HUES48 (cell line): ENCODE results near the gene IRF2BP1.
"Not testable (repeated sequence)": the region's sequence is repeated elsewhere in the genome, so short reads cannot be mapped to it uniquely, and the experiment has no call there.

ENCODE experiments used
- H3K27ac ChIP-seq: one replicate; pipeline ENCODE4 v1.7.0; 2013; ENCODE audit warnings: low read depth, low read length, inconsistent platforms
- H3K27me3 ChIP-seq: 2 replicates; pipeline ENCODE4 v1.6.1; 2013; ENCODE audit warnings: mild to moderate bottlenecking, low read length; ENCODE audit not compliant: control insufficient read depth, insufficient read depth
- H3K36me3 ChIP-seq: 2 replicates; pipeline ENCODE4 v1.6.1; 2013; ENCODE audit warnings: low read length; ENCODE audit not compliant: control insufficient read depth, insufficient read depth
- H3K4me1 ChIP-seq: 2 replicates; pipeline ENCODE4 v1.6.1; 2013; ENCODE audit warnings: mild to moderate bottlenecking, low read length; ENCODE audit not compliant: control insufficient read depth, insufficient read depth
- H3K4me3 ChIP-seq: 2 replicates; pipeline ENCODE4 v1.5.1; 2013; ENCODE audit warnings: mild to moderate bottlenecking, low read depth, low read length
- H3K9ac ChIP-seq: 2 replicates; pipeline ENCODE4 v1.6.1; 2013; ENCODE audit warnings: mild to moderate bottlenecking, low read depth, low read length, moderate library complexity
- H3K9me3 ChIP-seq: 2 replicates; pipeline ENCODE4 v1.6.1; 2013; ENCODE audit warnings: low read length; ENCODE audit not compliant: control insufficient read depth, insufficient read depth

Gene IRF2BP1

GRCh38 chr19:45901432-45901911 is 15.5 kb upstream of the IRF2BP1 start:
- H3K9ac ChIP-seq = no peak overlapping the region

GRCh38 chr19:45900738-45901431 is 14.9 kb upstream of the IRF2BP1 start:
- no peaks in the 10 kb centered on the region for H3K4me1 ChIP-seq
- H3K9ac ChIP-seq = no peak overlapping the region
- no peaks in the 10 kb centered on the region for H3K9me3 ChIP-seq
- peaks cover 14% of the 10 kb centered on the region for H3K27me3 ChIP-seq
- H3K4me3 ChIP-seq = peak overlapping the region; percentile 89
- no peak overlapping the region for H3K27ac ChIP-seq
- peaks cover 14% of the 10 kb centered on the region for H3K36me3 ChIP-seq

More at GRCh38 chr19:45901432-45901911, 15.5 kb upstream of the IRF2BP1 start:
- Histone ChIP-seq H3K27ac (no peak overlapping the region), H3K4me3 (peak overlapping the region; percentile 89), H3K36me3 (peaks cover 14% of the 10 kb centered on the region), H3K27me3 (peaks cover 14% of the 10 kb centered on the region), H3K9me3 (no peaks in the 10 kb centered on the region), H3K4me1 (no peaks in the 10 kb centered on the region)

- no peak overlapping the region for H3K27ac ChIP-seq
- H3K4me3 ChIP-seq = no peak overlapping the region
- H3K4me1 ChIP-seq = no peaks in the 10 kb centered on the region
- H3K27me3 ChIP-seq = peaks cover 14% of the 10 kb centered on the region
- no peaks in the 10 kb centered on the region for H3K9me3 ChIP-seq
- H3K9ac ChIP-seq = no peak overlapping the region
- peaks cover 14% of the 10 kb centered on the region for H3K36me3 ChIP-seq
Observed at GRCh38 chr19:45899919-45900589, 14.1 kb upstream of the IRF2BP1 start.

GRCh38 chr19:45899253-45899652 is 13.3 kb upstream of the IRF2BP1 start:
- Histone ChIP-seq H3K9ac (no peak overlapping the region), H3K4me1 (no peaks in the 10 kb centered on the region), H3K4me3 (no peak overlapping the region), H3K27me3 (peaks cover 14% of the 10 kb centered on the region), H3K27ac (no peak overlapping the region), H3K9me3 (no peaks in the 10 kb centered on the region), H3K36me3 (peaks cover 14% of the 10 kb centered on the region)

GRCh38 chr19:45897261-45897812 is 11.4 kb upstream of the IRF2BP1 start:
- H3K4me1 ChIP-seq = no peaks in the 10 kb centered on the region
- H3K36me3 ChIP-seq = peaks cover 14% of the 10 kb centered on the region
- no peak overlapping the region for H3K27ac ChIP-seq
- H3K9me3 ChIP-seq = no peaks in the 10 kb centered on the region
- H3K27me3 ChIP-seq = peaks cover 14% of the 10 kb centered on the region
- H3K4me3 ChIP-seq = no peak overlapping the region
- no peak overlapping the region for H3K9ac ChIP-seq

GRCh38 chr19:45895983-45896599 is 10.2 kb upstream of the IRF2BP1 start:
- not testable (repeated sequence) for H3K27me3 ChIP-seq, H3K4me1 ChIP-seq, H3K27ac ChIP-seq, H3K4me3 ChIP-seq, H3K9me3 ChIP-seq, H3K9ac ChIP-seq
- peaks cover 14% of the 10 kb centered on the region for H3K36me3 ChIP-seq

GRCh38 chr19:45895519-45895972 is 9.6 kb upstream of the IRF2BP1 start:
- Histone ChIP-seq H3K27ac (no peak overlapping the region), H3K9ac (no peak overlapping the region), H3K36me3 (peaks cover 11% of the 10 kb centered on the region), H3K9me3 (no peaks in the 10 kb centered on the region), H3K27me3 (peaks cover 3% of the 10 kb centered on the region), H3K4me3 (no peak overlapping the region), H3K4me1 (no peaks in the 10 kb centered on the region)

GRCh38 chr19:45890877-45891276 is 4.9 kb upstream of the IRF2BP1 start:
- Histone ChIP-seq H3K4me1 (no peaks in the 10 kb centered on the region), H3K27me3 (no peaks in the 10 kb centered on the region), H3K36me3 (no peaks in the 10 kb centered on the region), H3K9me3 (no peaks in the 10 kb centered on the region), H3K27ac (no peak overlapping the region), H3K4me3 (no peak overlapping the region), H3K9ac (no peak overlapping the region)

GRCh38 chr19:45889210-45889885 is 3.4 kb upstream of the IRF2BP1 start:
- no peak overlapping the region for H3K27ac ChIP-seq
- no peak overlapping the region for H3K9ac ChIP-seq
- H3K36me3 ChIP-seq = no peaks in the 10 kb centered on the region
- H3K27me3 ChIP-seq = no peaks in the 10 kb centered on the region
- H3K4me3 ChIP-seq = no peak overlapping the region
- no peaks in the 10 kb centered on the region for H3K4me1 ChIP-seq
- no peaks in the 10 kb centered on the region for H3K9me3 ChIP-seq

- peak overlapping the region; percentile 93 for H3K27ac ChIP-seq
- no peaks in the 10 kb centered on the region for H3K36me3 ChIP-seq
- H3K9me3 ChIP-seq = no peaks in the 10 kb centered on the region
- no peaks in the 10 kb centered on the region for H3K27me3 ChIP-seq
- H3K9ac ChIP-seq = peak overlapping the region; percentile 81
- H3K4me1 ChIP-seq = peaks cover 3% of the 10 kb centered on the region; the same call in 1 of the 2 replicates
- peak overlapping the region; percentile 83 for H3K4me3 ChIP-seq
Observed at GRCh38 chr19:45887200-45887710, 1.3 kb upstream of the IRF2BP1 start.
